ENCODE results near the gene CMSS1. TPM values are rescaled to one million over a fixed set of nuclear protein-coding genes. Genes with fewer than 3 reads are reported as not detected.

Gene CMSS1
- total and polyA plus RNA-seq, 8 donors: 2.7 to 33.3 (median 22.1) TPM

DNA sequence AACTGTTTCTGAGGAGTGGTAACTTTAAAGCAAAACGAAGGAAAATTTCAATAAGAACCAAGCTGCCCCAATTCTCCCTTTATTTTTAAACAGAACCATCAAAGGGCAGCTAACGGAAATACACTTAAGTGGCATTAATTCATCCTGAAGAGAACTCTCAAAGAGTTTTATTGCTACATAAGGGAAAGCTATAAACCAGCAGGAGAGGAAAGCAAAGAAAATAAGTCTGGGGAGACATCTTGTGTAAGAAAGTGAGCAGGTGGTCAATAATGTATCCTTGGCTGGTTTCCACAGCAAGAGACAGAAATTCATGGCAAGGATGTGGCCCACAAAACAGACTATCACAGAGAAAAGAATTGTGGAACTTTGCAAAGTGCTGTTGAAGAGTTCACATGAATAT lies 40.0 kb upstream of the CMSS1 start:
- intact Hi-C loops (cut with DNase I; ENCODE audit: low total_unique reads): no loop called here
- TF ChIP-seq EP300 (IDR thresholded peaks at IDR 0.05): no peak
- TF ChIP-seq POLR2A (IDR thresholded peaks at IDR 0.05): no peak
- TF ChIP-seq POLR2AphosphoS5 (IDR thresholded peaks at IDR 0.05): no peak
- TF ChIP-seq, protein P1, sequence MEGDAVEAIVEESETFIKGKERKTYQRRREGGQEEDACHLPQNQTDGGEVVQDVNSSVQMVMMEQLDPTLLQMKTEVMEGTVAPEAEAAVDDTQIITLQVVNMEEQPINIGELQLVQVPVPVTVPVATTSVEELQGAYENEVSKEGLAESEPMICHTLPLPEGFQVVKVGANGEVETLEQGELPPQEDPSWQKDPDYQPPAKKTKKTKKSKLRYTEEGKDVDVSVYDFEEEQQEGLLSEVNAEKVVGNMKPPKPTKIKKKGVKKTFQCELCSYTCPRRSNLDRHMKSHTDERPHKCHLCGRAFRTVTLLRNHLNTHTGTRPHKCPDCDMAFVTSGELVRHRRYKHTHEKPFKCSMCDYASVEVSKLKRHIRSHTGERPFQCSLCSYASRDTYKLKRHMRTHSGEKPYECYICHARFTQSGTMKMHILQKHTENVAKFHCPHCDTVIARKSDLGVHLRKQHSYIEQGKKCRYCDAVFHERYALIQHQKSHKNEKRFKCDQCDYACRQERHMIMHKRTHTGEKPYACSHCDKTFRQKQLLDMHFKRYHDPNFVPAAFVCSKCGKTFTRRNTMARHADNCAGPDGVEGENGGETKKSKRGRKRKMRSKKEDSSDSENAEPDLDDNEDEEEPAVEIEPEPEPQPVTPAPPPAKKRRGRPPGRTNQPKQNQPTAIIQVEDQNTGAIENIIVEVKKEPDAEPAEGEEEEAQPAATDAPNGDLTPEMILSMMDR (IDR thresholded peaks at IDR 0.05): no peak
- Histone ChIP-seq H3K4me3 (no peak overlapping the region), H3K27me3 (peaks cover 0 to 9% (median 0%) of the 10 kb centered on the region in 3 donors), H3K4me1 (no peaks in the 10 kb centered on the region), H3K9me3 (no peaks in the 10 kb centered on the region), H3K27ac (no peak overlapping the region), H3K36me3 (no peaks in the 10 kb centered on the region)
- 67 to 77% (median 72%) methylated on average over 2 of the region's 2 CpGs for WGBS, 5 donors
- no peak for DNase-seq

DNA sequence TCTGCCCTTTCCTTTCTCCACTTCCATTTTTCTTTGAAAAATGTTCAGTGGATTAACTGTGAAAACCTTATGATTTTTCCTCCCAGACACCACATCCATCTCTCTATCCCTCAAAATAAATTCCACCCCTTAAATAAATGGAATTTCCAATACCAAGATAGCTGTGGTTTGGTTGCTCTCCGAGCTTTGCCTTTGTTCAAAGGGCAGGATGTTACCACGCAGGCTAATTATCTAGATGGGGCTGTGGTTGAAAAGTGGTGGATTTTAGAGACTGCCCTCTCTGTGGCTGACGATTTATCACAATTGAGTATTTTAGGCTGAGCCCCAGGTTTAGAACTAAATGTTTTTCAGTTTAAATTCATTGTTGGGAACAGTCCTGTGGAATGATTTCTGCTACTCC lies 36.9 kb upstream of the CMSS1 start:
- DNase-seq: no peak
- H3K4me1 ChIP-seq: no peaks in the 10 kb centered on the region
- intact Hi-C loops (cut with DNase I; ENCODE audit: low total_unique reads): no loop called here
- WGBS, 5 donors: 39 to 56% (median 51%) methylated on average over 3 of the region's 3 CpGs
- H3K9me3 ChIP-seq: no peaks in the 10 kb centered on the region
- H3K27me3 ChIP-seq: peaks cover 0 to 9% (median 0%) of the 10 kb centered on the region in 3 donors
- H3K36me3 ChIP-seq: no peaks in the 10 kb centered on the region
- H3K4me3 ChIP-seq: no peak overlapping the region
- H3K27ac ChIP-seq: no peak overlapping the region
- TF ChIP-seq EP300 (IDR thresholded peaks at IDR 0.05): no peak
- TF ChIP-seq, protein P1 (IDR thresholded peaks at IDR 0.05): no peak
- no peak for TF ChIP-seq POLR2AphosphoS5 (IDR thresholded peaks at IDR 0.05)
- TF ChIP-seq POLR2A (IDR thresholded peaks at IDR 0.05): no peak

DNA sequence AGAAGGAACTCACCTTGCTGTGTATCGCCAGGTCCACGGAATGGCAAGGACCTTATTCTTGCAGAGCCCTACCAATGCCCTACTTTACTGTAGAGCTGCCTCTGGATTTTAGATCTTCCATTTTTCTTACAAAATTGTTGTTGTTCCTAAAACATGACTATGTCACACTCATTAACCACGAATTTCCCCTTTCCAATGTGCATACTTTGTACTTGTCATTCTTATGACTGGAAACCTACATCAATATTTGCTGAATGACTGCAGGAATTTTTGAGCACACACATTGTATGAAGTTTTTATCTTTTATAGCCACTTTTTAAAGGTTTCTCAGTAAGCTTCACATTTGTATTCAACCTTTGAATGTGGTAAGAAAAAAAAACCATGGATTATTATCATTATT lies 35.9 kb upstream of the CMSS1 start:
- 68 to 82% (median 71%) methylated on average over 3 of the region's 3 CpGs for WGBS, 5 donors
- no peak for DNase-seq
- Histone ChIP-seq H3K4me1 (no peaks in the 10 kb centered on the region), H3K27ac (no peak overlapping the region), H3K4me3 (no peak overlapping the region), H3K27me3 (peaks cover 0 to 9% (median 0%) of the 10 kb centered on the region in 3 donors), H3K36me3 (no peaks in the 10 kb centered on the region), H3K9me3 (no peaks in the 10 kb centered on the region)
- intact Hi-C loops (cut with DNase I; ENCODE audit: low total_unique reads): no loop called here
- TF ChIP-seq, protein P1 (IDR thresholded peaks at IDR 0.05): no peak
- no peak for TF ChIP-seq POLR2AphosphoS5 (IDR thresholded peaks at IDR 0.05)
- no peak for TF ChIP-seq POLR2A (IDR thresholded peaks at IDR 0.05)
- TF ChIP-seq EP300 (IDR thresholded peaks at IDR 0.05): no peak

DNA sequence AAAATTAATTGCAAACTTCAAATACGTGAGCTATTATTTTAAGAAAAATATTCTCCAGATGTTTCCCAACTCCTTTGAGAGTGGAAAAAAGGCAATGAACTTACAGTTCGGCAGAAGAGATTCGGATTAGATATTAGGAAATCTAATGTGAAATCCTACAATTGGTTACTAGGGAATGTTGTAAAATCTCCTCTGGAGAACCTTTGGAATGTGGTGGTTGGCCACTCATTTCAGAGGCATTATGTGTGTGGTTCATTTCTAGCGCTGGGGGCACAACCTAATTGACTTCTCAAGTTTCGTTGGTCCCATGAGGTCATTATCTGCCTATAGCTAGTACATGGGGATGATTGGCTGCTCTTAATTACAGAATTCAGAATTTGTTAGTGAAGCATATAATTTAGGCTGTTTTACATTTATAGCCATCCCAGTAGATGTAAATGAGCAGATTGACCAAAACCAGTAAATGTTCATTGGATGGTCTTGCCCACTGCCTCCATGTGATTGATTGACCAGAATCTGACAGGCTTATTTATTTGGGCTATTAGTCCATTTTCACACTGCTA lies 34.6 kb upstream of the CMSS1 start:
- H3K4me3 ChIP-seq: no peak overlapping the region
- H3K27ac ChIP-seq: no peak overlapping the region
- 66 to 77% (median 69%) methylated on average over 5 of the region's 5 CpGs for WGBS, 5 donors
- H3K27me3 ChIP-seq: peaks cover 0 to 9% (median 0%) of the 10 kb centered on the region in 3 donors
- no peaks in the 10 kb centered on the region for H3K4me1 ChIP-seq
- TF ChIP-seq, protein P1 (IDR thresholded peaks at IDR 0.05): no peak
- TF ChIP-seq POLR2AphosphoS5 (IDR thresholded peaks at IDR 0.05) (no peak), POLR2A (IDR thresholded peaks at IDR 0.05) (no peak)
- no peaks in the 10 kb centered on the region for H3K36me3 ChIP-seq
- no peaks in the 10 kb centered on the region for H3K9me3 ChIP-seq
- DNase-seq: no peak
- intact Hi-C loops (cut with DNase I; ENCODE audit: low total_unique reads): no loop called here
